NT2/D1 (cell line): ENCODE data around the gene SEMA6B.
"Not testable (repeated sequence)": the region's sequence is repeated elsewhere in the genome, so short reads cannot be mapped to it uniquely, and the experiment has no call there.

ENCODE experiments used
- DNase-seq: peaks from one replicate; pipeline ENCODE4 v3.0.0-alpha.2; 2011; ENCODE audit warnings: low read depth, low spot score
- H3K27me3 ChIP-seq: 2 replicates; pipeline ENCODE4 v1.6.0; 2011; ENCODE audit warnings: mild to moderate bottlenecking; ENCODE audit not compliant: insufficient read length, insufficient read depth
- H3K36me3 ChIP-seq: 2 replicates; pipeline ENCODE4 v1.6.1; 2011; ENCODE audit warnings: mild to moderate bottlenecking, low read length, mixed read lengths; ENCODE audit not compliant: insufficient read depth, insufficient read length
- H3K4me1 ChIP-seq: 2 replicates; pipeline ENCODE4 v1.5.1; 2011; ENCODE audit not compliant: insufficient read depth, insufficient read length
- H3K4me3 ChIP-seq: 2 replicates; pipeline ENCODE4 v1.5.1; 2011; ENCODE audit warnings: low read depth; ENCODE audit not compliant: insufficient read length
- H3K9ac ChIP-seq: 2 replicates; pipeline ENCODE4 v1.6.0; 2011; ENCODE audit warnings: low read depth; ENCODE audit not compliant: insufficient read length
- H3K9me3 ChIP-seq: 2 replicates; pipeline ENCODE4 v1.5.1; 2011; ENCODE audit warnings: mild to moderate bottlenecking, low read length; ENCODE audit not compliant: insufficient read depth
- SUZ12 ChIP-seq: IDR thresholded peaks from 2 replicates; pipeline ENCODE4 v1.6.1; 2011; ENCODE audit not compliant: insufficient read length, insufficient read depth; ENCODE audit errors: extremely low read depth
- YY1 ChIP-seq: IDR thresholded peaks from 2 replicates; pipeline ENCODE4 v1.6.1; 2011; ENCODE audit not compliant: insufficient read length, insufficient read depth
- ZNF274 ChIP-seq: IDR thresholded peaks from 2 replicates; pipeline ENCODE4 v1.6.1; 2011; ENCODE audit warnings: mild to moderate bottlenecking, low read depth, low read length

The SEMA6B gene

DNA sequence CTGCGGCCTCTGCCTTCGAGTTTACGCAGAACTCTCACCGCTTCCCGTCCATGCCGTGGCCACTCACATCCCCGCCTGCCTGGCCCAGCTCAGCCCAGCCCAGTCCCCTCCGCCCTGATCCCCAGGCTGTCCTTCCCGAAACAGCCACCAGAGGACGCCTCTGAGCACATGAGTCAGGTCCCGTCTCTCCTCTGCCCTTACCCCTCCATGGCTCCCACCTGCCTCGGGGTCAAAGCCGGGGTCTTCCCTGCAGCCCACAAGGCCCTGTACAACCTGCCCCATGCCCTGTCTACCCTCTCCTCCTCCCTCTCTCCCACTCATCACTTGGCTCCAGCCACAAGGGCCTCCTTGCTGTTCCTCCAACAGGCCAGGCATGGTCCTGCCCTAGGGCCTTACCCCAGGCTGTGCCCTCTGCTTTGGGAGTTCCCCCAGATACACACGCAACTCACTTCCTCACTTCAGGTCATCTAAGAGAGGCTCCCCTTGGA lies 8.1 kb upstream of the SEMA6B start:
- Histone ChIP-seq H3K9me3 (no peaks in the 10 kb centered on the region), H3K4me3 (no peak overlapping the region), H3K27me3 (no peaks in the 10 kb centered on the region), H3K36me3 (no peaks in the 10 kb centered on the region), H3K4me1 (peaks cover 7% of the 10 kb centered on the region), H3K9ac (peak overlapping the region; percentile 5)
- DNase-seq, result peak; percentile 63
- TF ChIP-seq ZNF274 (no peak), YY1 (no peak), SUZ12 (no peak)

DNA sequence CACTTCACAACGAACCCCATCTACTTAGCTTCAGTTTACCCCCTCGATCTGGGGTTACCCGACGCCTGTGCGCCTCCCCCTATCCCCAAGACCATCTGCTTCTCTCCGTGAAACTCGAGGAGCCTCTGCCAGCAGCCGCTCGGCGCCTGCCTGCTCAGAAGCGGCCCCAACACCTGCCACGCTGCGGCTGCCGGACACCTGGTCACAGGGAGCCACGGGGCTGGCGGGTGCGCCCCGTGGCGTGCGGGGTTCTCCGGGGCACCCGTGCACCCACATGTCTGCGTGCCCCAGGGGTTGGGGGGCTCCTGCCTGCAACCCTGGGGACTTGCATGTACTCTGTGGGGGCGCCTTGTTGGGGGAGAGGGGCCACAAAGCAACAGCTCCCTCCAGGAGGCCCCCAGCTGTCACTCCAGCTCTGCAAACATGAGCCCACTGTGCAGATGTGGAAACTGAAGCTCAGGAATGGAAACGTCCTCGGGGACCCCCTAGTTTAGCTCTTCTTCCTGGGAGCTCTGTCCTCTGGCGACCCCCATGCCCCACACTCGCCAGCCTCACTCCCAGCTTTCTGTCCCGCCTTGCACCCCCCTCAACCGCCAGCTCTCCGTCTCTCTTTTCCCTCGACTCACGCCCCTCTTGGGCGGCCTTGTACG lies 7.0 kb upstream of the SEMA6B start:
- no peaks in the 10 kb centered on the region for H3K9me3 ChIP-seq
- H3K4me3 ChIP-seq, result no peak overlapping the region
- H3K27me3 ChIP-seq, result no peaks in the 10 kb centered on the region
- H3K4me1 ChIP-seq, result peaks cover 7% of the 10 kb centered on the region
- H3K36me3 ChIP-seq, result no peaks in the 10 kb centered on the region
- no peak for DNase-seq
- no peak for TF ChIP-seq ZNF274
- TF ChIP-seq SUZ12, result no peak
- no peak for TF ChIP-seq YY1
- H3K9ac ChIP-seq, result peak overlapping the region; percentile 10

DNA sequence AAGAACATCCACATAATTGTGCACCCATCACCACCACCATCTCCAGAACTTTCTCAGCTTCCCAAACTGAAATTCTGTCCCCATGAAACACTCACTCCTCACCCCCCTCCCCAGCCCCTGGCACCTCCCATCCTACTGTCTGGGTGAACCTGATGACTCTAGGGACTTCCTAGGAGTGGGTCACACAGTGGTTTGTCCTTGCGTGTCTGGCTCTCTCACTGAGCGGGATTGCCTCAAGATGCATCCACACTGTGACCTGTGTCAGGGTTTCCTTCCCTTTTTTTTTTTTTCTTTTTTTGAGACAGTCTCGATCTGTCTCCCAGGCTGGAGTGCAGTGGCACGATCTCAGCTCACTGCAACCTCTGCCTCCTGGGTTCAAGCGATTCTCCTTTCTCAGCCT lies 4.1 kb upstream of the SEMA6B start:
- H3K4me1 ChIP-seq, H3K36me3 ChIP-seq, H3K9me3 ChIP-seq, H3K9ac ChIP-seq, DNase-seq, H3K27me3 ChIP-seq, H3K4me3 ChIP-seq: not testable (repeated sequence)

DNA sequence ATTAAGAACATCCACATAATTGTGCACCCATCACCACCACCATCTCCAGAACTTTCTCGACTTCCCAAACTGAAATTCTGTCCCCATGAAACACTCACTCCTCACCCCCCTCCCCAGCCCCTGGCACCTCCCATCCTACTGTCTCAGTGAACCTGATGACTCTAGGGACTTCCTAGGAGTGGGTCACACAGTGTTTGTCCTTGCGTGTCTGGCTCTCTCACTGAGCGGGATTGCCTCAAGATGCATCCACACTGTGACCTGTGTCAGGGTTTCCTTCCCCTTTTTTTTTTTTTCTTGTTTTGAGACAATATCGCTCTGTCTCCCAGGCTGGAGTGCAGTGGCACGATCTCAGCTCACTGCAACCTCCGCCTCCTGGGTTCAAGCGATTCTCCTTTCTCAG lies 2.6 kb upstream of the SEMA6B start:
- peaks cover 11% of the 10 kb centered on the region for H3K4me1 ChIP-seq
- DNase-seq, H3K27me3 ChIP-seq: not testable (repeated sequence)

DNA sequence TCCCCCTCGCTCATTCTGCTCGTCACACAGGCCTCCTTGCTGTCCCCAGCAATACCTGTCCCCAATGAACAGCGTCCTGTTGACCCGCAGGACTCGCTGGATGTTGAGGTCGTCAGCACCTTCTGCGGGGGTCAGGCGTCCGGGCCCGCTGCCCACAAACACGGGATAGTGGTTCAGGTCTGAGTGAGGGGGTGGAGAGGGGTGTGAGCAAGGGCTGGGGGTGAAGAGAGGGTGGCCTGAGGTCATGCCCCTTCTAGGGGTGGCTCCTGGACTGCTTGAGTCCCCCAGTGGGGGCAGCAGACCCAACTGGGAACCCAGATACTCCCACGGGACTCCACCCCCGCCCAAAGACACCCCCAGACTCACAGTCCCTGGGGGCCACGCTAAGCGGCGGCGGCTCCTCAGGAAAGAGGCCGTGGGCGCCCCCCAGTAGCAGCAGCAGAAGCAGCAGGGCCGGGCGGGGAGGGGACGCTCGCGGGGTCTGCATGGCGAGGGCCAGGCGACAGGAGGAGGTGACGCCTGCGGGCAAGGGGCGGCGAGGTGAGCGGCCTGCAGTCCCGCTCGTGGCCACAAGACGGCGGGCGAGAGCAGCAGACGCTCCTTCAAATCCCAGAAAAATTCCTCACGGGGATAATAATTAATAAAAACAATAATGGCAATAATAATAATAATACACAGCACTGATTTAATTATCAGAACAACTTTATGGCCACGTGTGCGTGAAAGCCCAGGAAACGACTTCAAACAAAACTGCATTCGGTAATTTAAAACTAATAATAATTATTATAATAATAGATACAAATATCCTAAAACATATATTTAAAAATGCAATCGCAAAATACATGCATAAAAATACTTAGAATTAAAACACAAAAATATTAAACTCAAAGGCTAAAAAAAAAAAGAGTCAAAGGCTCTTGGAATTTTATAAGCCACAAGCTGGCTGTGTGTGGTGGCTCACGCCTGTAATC lies 1.2 kb downstream of the SEMA6B start:
- H3K27me3 ChIP-seq, result no peaks in the 10 kb centered on the region
- H3K36me3 ChIP-seq, result peaks cover 16% of the 10 kb centered on the region
- H3K9me3 ChIP-seq, result no peaks in the 10 kb centered on the region
- no peak overlapping the region for H3K4me3 ChIP-seq
- H3K4me1 ChIP-seq, result peaks cover 12% of the 10 kb centered on the region
- TF ChIP-seq SUZ12 (no peak), ZNF274 (no peak), YY1 (no peak)
- peak overlapping the region; percentile 53 for H3K9ac ChIP-seq
- peak; percentile 56 for DNase-seq

More for the DNA sequence above, 2.6 kb upstream of the SEMA6B start:
- not testable (repeated sequence) for H3K36me3 ChIP-seq, H3K4me3 ChIP-seq, H3K9ac ChIP-seq, H3K9me3 ChIP-seq

DNA sequence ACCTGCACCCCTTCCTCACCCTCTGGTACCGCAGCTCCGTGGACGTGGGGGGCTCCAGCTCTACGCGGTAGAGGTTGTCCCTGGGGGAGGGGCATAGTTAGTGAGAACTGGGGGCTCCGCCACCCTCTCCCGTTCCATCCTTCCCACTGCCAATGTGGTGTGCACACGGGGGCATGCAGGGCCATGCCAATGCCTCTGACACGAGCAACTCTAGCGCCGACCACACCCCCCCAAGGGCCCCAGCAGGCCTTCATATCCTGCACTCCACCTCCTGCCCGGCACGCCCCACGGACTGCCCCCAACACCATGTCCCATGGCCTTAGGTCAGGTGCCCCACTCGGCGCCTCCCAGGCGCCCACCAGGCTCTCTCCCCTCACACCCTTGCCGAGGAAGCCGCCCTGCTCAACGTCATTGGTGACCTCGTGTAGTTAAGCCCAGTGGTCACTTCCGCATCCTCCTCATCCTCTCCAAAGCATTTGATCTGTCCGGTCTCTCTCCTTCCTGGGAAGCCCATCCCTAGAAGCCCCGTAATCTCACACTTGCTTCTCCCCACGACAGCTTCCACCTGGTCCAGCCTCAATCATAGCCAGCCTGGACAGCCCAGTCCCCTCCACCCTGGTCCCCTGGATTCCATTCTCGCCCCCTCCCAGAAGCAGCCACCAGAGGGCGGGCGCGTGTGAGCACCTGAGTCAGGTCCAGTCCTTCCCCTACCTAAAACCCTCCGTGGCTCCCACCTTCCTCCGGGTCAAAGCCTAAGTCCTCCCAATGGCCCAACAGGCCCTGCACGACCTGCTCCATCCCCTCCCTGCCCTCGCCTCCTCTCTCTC lies 2.1 kb downstream of the SEMA6B start:
- no peak for TF ChIP-seq YY1
- TF ChIP-seq SUZ12, result no peak
- TF ChIP-seq ZNF274, result no peak
- H3K9me3 ChIP-seq, result no peaks in the 10 kb centered on the region
- no peak for DNase-seq
- H3K36me3 ChIP-seq, result peaks cover 24% of the 10 kb centered on the region
- H3K4me1 ChIP-seq, result peaks cover 12% of the 10 kb centered on the region
- H3K27me3 ChIP-seq, result no peaks in the 10 kb centered on the region
- H3K9ac ChIP-seq, result peak overlapping the region; percentile 53
- H3K4me3 ChIP-seq, result no peak overlapping the region

DNA sequence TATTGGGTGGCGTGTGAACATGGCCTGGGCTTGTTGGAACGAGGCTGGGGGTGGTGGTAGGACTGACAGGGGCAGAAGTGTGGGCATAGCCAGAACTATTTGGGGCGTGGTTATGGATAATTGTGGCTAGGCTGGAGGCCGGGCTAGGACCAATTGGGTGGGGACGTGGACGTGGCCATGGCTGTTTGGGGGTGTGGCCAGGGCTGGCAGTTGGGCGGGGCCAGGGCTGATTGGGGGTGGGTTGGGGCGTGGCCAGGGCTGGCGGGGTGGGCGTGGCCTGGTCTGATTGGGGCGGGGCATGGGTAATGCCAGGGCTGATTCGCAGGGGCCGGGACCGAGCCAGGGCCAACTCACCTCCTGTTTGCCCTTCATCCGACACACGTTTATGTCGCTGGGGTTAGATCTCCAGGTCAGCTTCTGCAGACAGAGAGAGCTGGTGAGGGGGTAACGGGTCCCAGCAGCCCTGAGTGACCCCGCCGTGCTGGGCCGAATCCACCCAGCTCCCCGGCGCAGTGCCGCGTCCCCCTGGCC lies 2.8 kb downstream of the SEMA6B start:
- peaks cover 12% of the 10 kb centered on the region for H3K4me1 ChIP-seq
- H3K9me3 ChIP-seq, result no peaks in the 10 kb centered on the region
- no peak overlapping the region for H3K9ac ChIP-seq
- TF ChIP-seq YY1, result no peak
- no peak for TF ChIP-seq ZNF274
- TF ChIP-seq SUZ12, result no peak
- H3K27me3 ChIP-seq, result no peaks in the 10 kb centered on the region
- peak; percentile 38 for DNase-seq
- peaks cover 29% of the 10 kb centered on the region for H3K36me3 ChIP-seq
- no peak overlapping the region for H3K4me3 ChIP-seq
